Measurements from ENCODE around the gene ERGIC1. TPM values are rescaled to one million over a fixed set of nuclear protein-coding genes. Genes with fewer than 3 reads are reported as not detected.
A peak's percentile ranks its signal among the peaks of the same experiment; 100 is the strongest.

Gene ERGIC1
- total RNA-seq, 1 donor from 2014 or later, result 184 TPM

- TF ChIP-seq, protein P1, sequence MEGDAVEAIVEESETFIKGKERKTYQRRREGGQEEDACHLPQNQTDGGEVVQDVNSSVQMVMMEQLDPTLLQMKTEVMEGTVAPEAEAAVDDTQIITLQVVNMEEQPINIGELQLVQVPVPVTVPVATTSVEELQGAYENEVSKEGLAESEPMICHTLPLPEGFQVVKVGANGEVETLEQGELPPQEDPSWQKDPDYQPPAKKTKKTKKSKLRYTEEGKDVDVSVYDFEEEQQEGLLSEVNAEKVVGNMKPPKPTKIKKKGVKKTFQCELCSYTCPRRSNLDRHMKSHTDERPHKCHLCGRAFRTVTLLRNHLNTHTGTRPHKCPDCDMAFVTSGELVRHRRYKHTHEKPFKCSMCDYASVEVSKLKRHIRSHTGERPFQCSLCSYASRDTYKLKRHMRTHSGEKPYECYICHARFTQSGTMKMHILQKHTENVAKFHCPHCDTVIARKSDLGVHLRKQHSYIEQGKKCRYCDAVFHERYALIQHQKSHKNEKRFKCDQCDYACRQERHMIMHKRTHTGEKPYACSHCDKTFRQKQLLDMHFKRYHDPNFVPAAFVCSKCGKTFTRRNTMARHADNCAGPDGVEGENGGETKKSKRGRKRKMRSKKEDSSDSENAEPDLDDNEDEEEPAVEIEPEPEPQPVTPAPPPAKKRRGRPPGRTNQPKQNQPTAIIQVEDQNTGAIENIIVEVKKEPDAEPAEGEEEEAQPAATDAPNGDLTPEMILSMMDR (IDR thresholded peaks at IDR 0.05), result no peak
- intact Hi-C loops (cut with DNase I), result loop anchor here (2.0 kb wide), 1 partner anchor 48 kb away; no protein-coding TSS in a partner anchor
- peak in 1 of 2 donors; percentile 82 for DNase-seq (ENCODE audit: low spot score in 2 of 2)
- Histone ChIP-seq H3K9me3 (no peaks in the 10 kb centered on the region), H3K27ac (peak overlapping the region; percentile 88 to 97), H3K27me3 (no peaks in the 10 kb centered on the region), H3K36me3 (no peaks in the 10 kb centered on the region), H3K4me1 (peaks cover 35 to 77% of the 10 kb centered on the region in 2 donors), H3K4me3 (no peak overlapping the region)
Observed at GRCh38 chr5:172854451-172854871, 20.4 kb downstream of the ERGIC1 start.

DNA sequence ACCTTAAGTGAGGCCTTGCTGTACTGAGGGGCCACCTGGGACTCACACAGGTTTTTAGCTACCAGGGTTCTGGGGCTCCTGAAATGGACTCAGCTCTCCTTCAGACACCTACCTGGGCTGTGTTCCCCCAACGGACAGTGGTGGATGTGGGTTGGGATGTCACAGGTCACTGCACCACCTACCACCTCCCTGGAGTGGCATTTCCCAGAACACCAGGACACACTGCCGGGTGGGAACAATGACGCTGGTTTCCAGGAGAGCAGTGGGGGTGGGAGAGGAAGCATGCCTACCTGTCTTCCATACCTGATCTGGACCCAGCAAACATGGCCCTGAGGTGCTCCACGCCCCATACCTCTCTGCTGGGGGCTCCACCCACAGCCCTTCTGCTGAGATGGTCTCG, 20.9 kb downstream of the ERGIC1 start:
- no peak for DNase-seq (ENCODE audit: low spot score in 2 of 2)

DNA sequence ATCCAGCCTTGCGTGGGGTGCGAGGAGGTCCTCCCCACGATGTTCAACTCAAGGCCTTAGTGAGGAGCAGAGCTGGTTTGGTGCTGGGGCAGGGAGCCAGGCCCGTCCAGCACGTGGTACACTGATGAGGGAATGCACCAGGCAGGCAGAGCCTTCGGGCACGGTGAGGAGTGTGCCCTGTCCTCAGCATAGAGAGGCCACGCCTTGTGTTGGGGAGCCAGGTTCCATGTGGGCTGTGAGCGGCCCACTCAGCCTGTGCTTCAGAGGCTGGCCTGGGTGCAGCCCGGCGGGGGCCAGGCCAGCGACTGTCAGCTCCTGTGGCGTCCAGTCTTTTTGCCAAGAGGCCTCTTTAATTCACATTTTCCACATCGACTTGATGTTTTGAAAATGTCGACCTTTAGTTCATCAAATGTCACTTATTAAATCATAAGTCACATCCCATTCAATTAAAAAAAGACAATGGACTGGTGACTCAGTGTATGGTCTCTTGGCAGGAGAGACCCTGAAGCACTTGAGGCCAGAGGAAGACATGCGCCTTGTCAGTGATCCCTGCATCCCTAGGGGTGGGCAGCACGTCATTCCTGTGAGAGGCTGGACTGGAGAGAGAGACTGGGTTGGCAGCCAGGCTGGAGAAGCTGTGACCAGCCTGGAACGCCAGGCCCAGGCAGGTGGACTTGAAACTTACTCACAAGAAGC, 21.7 kb downstream of the ERGIC1 start:
- TF ChIP-seq, protein P1 (IDR thresholded peaks at IDR 0.05), result no peak
- peak; percentile 51 to 89 for DNase-seq (ENCODE audit: low spot score in 2 of 2)

More for the DNA sequence above, 20.9 kb downstream of the ERGIC1 start:
- Histone ChIP-seq H3K36me3 (no peaks in the 10 kb centered on the region), H3K27me3 (no peaks in the 10 kb centered on the region), H3K4me1 (peaks cover 39 to 82% of the 10 kb centered on the region in 2 donors), H3K9me3 (no peaks in the 10 kb centered on the region), H3K27ac (peak overlapping the region; percentile 88 to 97), H3K4me3 (no peak overlapping the region)
- TF ChIP-seq, protein P1 (IDR thresholded peaks at IDR 0.05), result no peak
- intact Hi-C loops (cut with DNase I), result loop anchor here (1.0 to 2.0 kb wide), 2 partner anchors 21 to 48 kb away; partner anchors contain the start of gene ERGIC1

GRCh38 chr5:172856336-172856735, 22.3 kb downstream of the ERGIC1 start:
- H3K27ac ChIP-seq, result peak overlapping the region; percentile 88 to 97
- H3K27me3 ChIP-seq, result no peaks in the 10 kb centered on the region
- no peak overlapping the region for H3K4me3 ChIP-seq
- no peaks in the 10 kb centered on the region for H3K36me3 ChIP-seq
- H3K4me1 ChIP-seq, result peaks cover 44 to 86% of the 10 kb centered on the region in 2 donors
- DNase-seq (ENCODE audit: low spot score in 2 of 2), result no peak
- intact Hi-C loops (cut with DNase I), result no loop called here
- TF ChIP-seq, protein P1 (IDR thresholded peaks at IDR 0.05), result no peak
- H3K9me3 ChIP-seq, result no peaks in the 10 kb centered on the region

More for the DNA sequence above, 21.7 kb downstream of the ERGIC1 start:
- H3K36me3 ChIP-seq, result no peaks in the 10 kb centered on the region
- peaks cover 44 to 88% of the 10 kb centered on the region in 2 donors for H3K4me1 ChIP-seq
- H3K27ac ChIP-seq, result peak overlapping the region; percentile 88 to 97
- H3K27me3 ChIP-seq, result no peaks in the 10 kb centered on the region
- H3K9me3 ChIP-seq, result no peaks in the 10 kb centered on the region
- intact Hi-C loops (cut with DNase I), result loop anchor here (1.0 to 2.0 kb wide), 2 partner anchors 21 to 49 kb away; partner anchors contain the start of gene ERGIC1
- H3K4me3 ChIP-seq, result no peak overlapping the region

DNA sequence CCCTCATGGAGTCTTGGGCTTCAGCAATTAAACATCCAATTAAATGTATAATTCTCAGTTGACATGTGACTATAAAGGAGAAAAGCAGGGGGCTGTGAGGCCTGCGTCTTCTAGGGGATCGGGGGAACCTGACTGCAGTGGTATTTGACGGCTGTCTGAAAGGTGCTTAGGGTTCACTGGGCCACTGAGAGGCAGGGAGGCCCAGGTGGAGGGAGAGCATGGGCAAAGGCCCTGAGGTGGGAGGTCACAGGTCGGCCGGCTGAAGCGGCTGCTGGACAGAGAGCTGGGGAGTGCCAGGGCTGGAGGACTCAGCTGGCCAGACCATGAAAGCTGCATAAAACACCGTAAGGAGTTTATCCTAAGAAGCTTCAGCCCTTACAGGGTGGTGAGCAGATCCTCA, 23.9 kb downstream of the ERGIC1 start:
- Histone ChIP-seq H3K27ac (peak overlapping the region; percentile 88 to 97), H3K27me3 (no peaks in the 10 kb centered on the region), H3K36me3 (no peaks in the 10 kb centered on the region), H3K4me1 (peaks cover 44 to 79% of the 10 kb centered on the region in 2 donors), H3K4me3 (no peak overlapping the region), H3K9me3 (no peaks in the 10 kb centered on the region)
- intact Hi-C loops (cut with DNase I), result no loop called here
- no peak for DNase-seq (ENCODE audit: low spot score in 2 of 2)
- TF ChIP-seq, protein P1 (IDR thresholded peaks at IDR 0.05), result no peak
